Neural cell (in vitro differentiated cells): ENCODE data around the gene LRIG1. TPM values are rescaled to one million over a fixed set of nuclear protein-coding genes. Genes with fewer than 3 reads are reported as not detected.

Experiments
- H2AFZ ChIP-seq: fragments of 200-600, 300-800 bp; sonication (generic), shearing (Covaris generic); 2 replicates; pipeline ENCODE4 v1.6.0; 2014; ENCODE audit warnings: low read depth, mild to moderate bottlenecking, antibody characterized with exemption, low read length, moderate library complexity
- H3F3A ChIP-seq: fragments of 200-600 bp; shearing (Covaris generic); 2 replicates; pipeline ENCODE4 v1.6.1; 2016; ENCODE audit warnings: mild to moderate bottlenecking, moderate library complexity, mixed read lengths, antibody characterized with exemption, low read length; ENCODE audit not compliant: insufficient read depth, poor library complexity, severe bottlenecking
- H3K27ac ChIP-seq: fragments of 200-600, 300-800 bp; sonication (generic), shearing (Covaris generic); 2 replicates; pipeline ENCODE4 v1.5.1; 2014; ENCODE audit warnings: mild to moderate bottlenecking, low read length, moderate library complexity
- H3K27me3 ChIP-seq: fragments of 300-800, 200-600 bp; sonication (generic), shearing (Covaris generic); 2 replicates; pipeline ENCODE4 v1.6.0; 2014; ENCODE audit warnings: mild to moderate bottlenecking, low read depth, low read length, moderate library complexity; ENCODE audit not compliant: insufficient read depth
- H3K36me3 ChIP-seq: fragments of 300-800, 200-600 bp; sonication (generic), shearing (Covaris generic); 2 replicates; pipeline ENCODE4 v1.5.1; 2014; ENCODE audit warnings: mild to moderate bottlenecking, antibody characterized with exemption, low read length, moderate library complexity; ENCODE audit not compliant: insufficient read depth
- H3K4me2 ChIP-seq: fragments of 300-800, 200-600 bp; sonication (generic), shearing (Covaris generic); 2 replicates; pipeline ENCODE4 v1.6.0; 2014; ENCODE audit warnings: mild to moderate bottlenecking, low read length
- H3K4me3 ChIP-seq: fragments of 300-800, 200-600 bp; sonication (generic), shearing (Covaris generic); 2 replicates; pipeline ENCODE4 v1.5.1; 2014; ENCODE audit warnings: mild to moderate bottlenecking, low read length, moderate library complexity
- H3K79me2 ChIP-seq: fragments of 200-600 bp; shearing (Covaris generic); replicated peaks from 2 replicates; pipeline ENCODE4 v1.6.0; 2014; ENCODE audit warnings: mild to moderate bottlenecking, low read length, moderate library complexity; ENCODE audit not compliant: insufficient read depth
- H3K9ac ChIP-seq: fragments of 300-800, 200-600 bp; sonication (generic), shearing (Covaris generic); 2 replicates; pipeline ENCODE4 v1.6.1; 2016; ENCODE audit warnings: mild to moderate bottlenecking, low read length, mixed read lengths
- H3K9me2 ChIP-seq: fragments of 200-600 bp; shearing (Covaris generic); 2 replicates; pipeline ENCODE4 v1.6.1; 2016; ENCODE audit warnings: mild to moderate bottlenecking, low read length, mixed read lengths; ENCODE audit not compliant: insufficient read depth
- H3K9me3 ChIP-seq: fragments of 200-600, 300-800 bp; sonication (generic), shearing (Covaris generic); 2 replicates; pipeline ENCODE4 v1.6.1; 2016; ENCODE audit warnings: mild to moderate bottlenecking, mixed run types, low read length, moderate library complexity, mixed read lengths
- H4K20me1 ChIP-seq: fragments of 200-600 bp; shearing (Covaris generic); 2 replicates; pipeline ENCODE4 v1.6.1; 2016; ENCODE audit warnings: mild to moderate bottlenecking, mixed run types; ENCODE audit not compliant: insufficient read depth
- EP300 ChIP-seq: fragments of 450-650 bp; conservative IDR thresholded peaks from 2 replicates; pipeline ENCODE4 v1.6.1; 2014; ENCODE audit warnings: antibody characterized with exemption, mild to moderate bottlenecking, moderate library complexity; ENCODE audit not compliant: poor library complexity, severe bottlenecking
- EZH2 ChIP-seq: fragments of 200-600, 300-800 bp; shearing (Covaris generic), sonication (generic); IDR thresholded peaks from 2 replicates; pipeline ENCODE4 v1.6.1; 2014; ENCODE audit warnings: antibody characterized with exemption, low read length, borderline replicate concordance, mild to moderate bottlenecking; ENCODE audit not compliant: insufficient read depth, poor library complexity, severe bottlenecking
- MXI1 ChIP-seq: fragments of 450-650 bp; conservative IDR thresholded peaks from 2 replicates; pipeline ENCODE4 v1.6.1; 2014; ENCODE audit warnings: antibody characterized with exemption, mild to moderate bottlenecking; ENCODE audit not compliant: poor library complexity, severe bottlenecking
- POLR2AphosphoS5 ChIP-seq: IDR thresholded peaks from 2 replicates; pipeline ENCODE4 v1.6.1; 2012
- RAD21 ChIP-seq: fragments of 450-650 bp; conservative IDR thresholded peaks from 2 replicates; pipeline ENCODE4 v1.6.1; 2014; ENCODE audit warnings: antibody characterized with exemption, mild to moderate bottlenecking, moderate library complexity
- SMC3 ChIP-seq: fragments of 450-650 bp; conservative IDR thresholded peaks from 2 replicates; pipeline ENCODE4 v1.6.1; 2014; ENCODE audit warnings: antibody characterized with exemption, mild to moderate bottlenecking, moderate library complexity; ENCODE audit not compliant: poor library complexity
- TAF1 ChIP-seq: IDR thresholded peaks from 2 replicates; pipeline ENCODE4 v1.6.1; 2012; ENCODE audit warnings: low read depth
- polyA plus RNA-seq: library from polyadenylated mRNA; depleted of rRNA; stranded (reverse); fragments of >200 nt; gene quantifications from 2 replicates; pipeline ENCODE4 v1.2.3, GENCODE V29; 2014
- TF ChIP-seq, protein P1 (sequence below): fragments of 450-650 bp; IDR thresholded peaks from 2 replicates; pipeline ENCODE4 v1.5.1; 2014; ENCODE audit warnings: antibody characterized with exemption, mild to moderate bottlenecking, moderate library complexity; ENCODE audit not compliant: poor library complexity, severe bottlenecking
- TF ChIP-seq, protein P2 (sequence below): IDR thresholded peaks from 2 replicates; pipeline ENCODE4 v1.6.1; 2012; ENCODE audit warnings: borderline replicate concordance

The LRIG1 gene
- polyA plus RNA-seq, 1 donor from 2014 or later: 7.1 TPM

GRCh38 chr3:66392512-66392911 lies 108.3 kb downstream of the LRIG1 start:
- no peaks in the 10 kb centered on the region for H3K9me2 ChIP-seq
- TF ChIP-seq TAF1: no peak
- TF ChIP-seq EZH2: no peak
- no peak for TF ChIP-seq EP300
- no peak for TF ChIP-seq MXI1
- no peak for TF ChIP-seq RAD21
- TF ChIP-seq POLR2AphosphoS5: no peak
- TF ChIP-seq, protein P1, sequence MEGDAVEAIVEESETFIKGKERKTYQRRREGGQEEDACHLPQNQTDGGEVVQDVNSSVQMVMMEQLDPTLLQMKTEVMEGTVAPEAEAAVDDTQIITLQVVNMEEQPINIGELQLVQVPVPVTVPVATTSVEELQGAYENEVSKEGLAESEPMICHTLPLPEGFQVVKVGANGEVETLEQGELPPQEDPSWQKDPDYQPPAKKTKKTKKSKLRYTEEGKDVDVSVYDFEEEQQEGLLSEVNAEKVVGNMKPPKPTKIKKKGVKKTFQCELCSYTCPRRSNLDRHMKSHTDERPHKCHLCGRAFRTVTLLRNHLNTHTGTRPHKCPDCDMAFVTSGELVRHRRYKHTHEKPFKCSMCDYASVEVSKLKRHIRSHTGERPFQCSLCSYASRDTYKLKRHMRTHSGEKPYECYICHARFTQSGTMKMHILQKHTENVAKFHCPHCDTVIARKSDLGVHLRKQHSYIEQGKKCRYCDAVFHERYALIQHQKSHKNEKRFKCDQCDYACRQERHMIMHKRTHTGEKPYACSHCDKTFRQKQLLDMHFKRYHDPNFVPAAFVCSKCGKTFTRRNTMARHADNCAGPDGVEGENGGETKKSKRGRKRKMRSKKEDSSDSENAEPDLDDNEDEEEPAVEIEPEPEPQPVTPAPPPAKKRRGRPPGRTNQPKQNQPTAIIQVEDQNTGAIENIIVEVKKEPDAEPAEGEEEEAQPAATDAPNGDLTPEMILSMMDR: no peak
- TF ChIP-seq, protein P2, sequence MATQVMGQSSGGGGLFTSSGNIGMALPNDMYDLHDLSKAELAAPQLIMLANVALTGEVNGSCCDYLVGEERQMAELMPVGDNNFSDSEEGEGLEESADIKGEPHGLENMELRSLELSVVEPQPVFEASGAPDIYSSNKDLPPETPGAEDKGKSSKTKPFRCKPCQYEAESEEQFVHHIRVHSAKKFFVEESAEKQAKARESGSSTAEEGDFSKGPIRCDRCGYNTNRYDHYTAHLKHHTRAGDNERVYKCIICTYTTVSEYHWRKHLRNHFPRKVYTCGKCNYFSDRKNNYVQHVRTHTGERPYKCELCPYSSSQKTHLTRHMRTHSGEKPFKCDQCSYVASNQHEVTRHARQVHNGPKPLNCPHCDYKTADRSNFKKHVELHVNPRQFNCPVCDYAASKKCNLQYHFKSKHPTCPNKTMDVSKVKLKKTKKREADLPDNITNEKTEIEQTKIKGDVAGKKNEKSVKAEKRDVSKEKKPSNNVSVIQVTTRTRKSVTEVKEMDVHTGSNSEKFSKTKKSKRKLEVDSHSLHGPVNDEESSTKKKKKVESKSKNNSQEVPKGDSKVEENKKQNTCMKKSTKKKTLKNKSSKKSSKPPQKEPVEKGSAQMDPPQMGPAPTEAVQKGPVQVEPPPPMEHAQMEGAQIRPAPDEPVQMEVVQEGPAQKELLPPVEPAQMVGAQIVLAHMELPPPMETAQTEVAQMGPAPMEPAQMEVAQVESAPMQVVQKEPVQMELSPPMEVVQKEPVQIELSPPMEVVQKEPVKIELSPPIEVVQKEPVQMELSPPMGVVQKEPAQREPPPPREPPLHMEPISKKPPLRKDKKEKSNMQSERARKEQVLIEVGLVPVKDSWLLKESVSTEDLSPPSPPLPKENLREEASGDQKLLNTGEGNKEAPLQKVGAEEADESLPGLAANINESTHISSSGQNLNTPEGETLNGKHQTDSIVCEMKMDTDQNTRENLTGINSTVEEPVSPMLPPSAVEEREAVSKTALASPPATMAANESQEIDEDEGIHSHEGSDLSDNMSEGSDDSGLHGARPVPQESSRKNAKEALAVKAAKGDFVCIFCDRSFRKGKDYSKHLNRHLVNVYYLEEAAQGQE: no peak
- TF ChIP-seq SMC3: no peak
- no peak overlapping the region for H3K27ac ChIP-seq
- H3F3A ChIP-seq: no peaks in the 10 kb centered on the region
- H3K36me3 ChIP-seq: no peaks in the 10 kb centered on the region
- H3K9ac ChIP-seq: no peak overlapping the region
- no peak overlapping the region for H3K4me2 ChIP-seq
- no peaks in the 10 kb centered on the region for H4K20me1 ChIP-seq
- H2AFZ ChIP-seq: no peak overlapping the region
- no peaks in the 10 kb centered on the region for H3K9me3 ChIP-seq
- H3K4me3 ChIP-seq: no peak overlapping the region
- H3K79me2 ChIP-seq: no peaks in the 10 kb centered on the region
- H3K27me3 ChIP-seq: no peaks in the 10 kb centered on the region

GRCh38 chr3:66390013-66390412 lies 110.8 kb downstream of the LRIG1 start:
- no peak overlapping the region for H3K4me2 ChIP-seq
- H3K9ac ChIP-seq: no peak overlapping the region
- no peaks in the 10 kb centered on the region for H3F3A ChIP-seq
- H3K27ac ChIP-seq: no peak overlapping the region
- TF ChIP-seq SMC3: no peak
- no peak for TF ChIP-seq RAD21
- TF ChIP-seq, protein P1: no peak
- TF ChIP-seq EP300: no peak
- TF ChIP-seq MXI1: no peak
- TF ChIP-seq POLR2AphosphoS5: no peak
- TF ChIP-seq TAF1: no peak
- TF ChIP-seq, protein P2: no peak
- TF ChIP-seq EZH2: no peak
- no peak overlapping the region for H2AFZ ChIP-seq
- H3K9me2 ChIP-seq: no peaks in the 10 kb centered on the region
- H3K4me3 ChIP-seq: no peak overlapping the region
- H3K9me3 ChIP-seq: no peaks in the 10 kb centered on the region
- no peaks in the 10 kb centered on the region for H3K36me3 ChIP-seq
- no peaks in the 10 kb centered on the region for H4K20me1 ChIP-seq
- H3K27me3 ChIP-seq: no peaks in the 10 kb centered on the region
- H3K79me2 ChIP-seq: no peaks in the 10 kb centered on the region
